SK-N-MC (cell line): ENCODE results near the gene NFATC2.

Experiments
- EZH2 ChIP-seq: fragments of 200-600 bp; sonication (generic); IDR thresholded peaks from one replicate; pipeline ENCODE4 v1.6.1; 2017; ENCODE audit warnings: antibody characterized with exemption
- POLR2AphosphoS5 ChIP-seq: IDR thresholded peaks from 2 replicates; pipeline ENCODE4 v1.6.1; 2012; ENCODE audit warnings: mild to moderate bottlenecking, low read depth, low read length, borderline replicate concordance

DNA sequence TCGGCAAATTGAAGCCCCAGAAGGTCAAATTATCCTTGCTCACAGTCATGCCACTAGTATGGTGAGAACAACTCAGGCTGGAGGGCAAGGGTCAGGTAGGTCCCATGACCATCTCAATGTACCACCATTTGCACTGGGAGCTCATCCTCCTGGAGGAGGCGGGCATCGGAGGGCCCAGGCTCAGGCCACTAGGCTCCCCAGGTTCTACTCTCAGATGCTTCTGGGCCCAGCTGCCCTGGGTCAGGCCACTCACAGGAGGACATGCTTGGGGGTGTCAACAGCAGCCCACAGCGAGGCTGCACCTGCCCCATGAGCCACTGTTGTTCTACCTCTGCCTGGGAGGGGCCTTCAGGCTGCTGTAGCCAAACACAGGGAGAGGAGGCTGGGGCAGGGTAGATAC, 39.1 kb downstream of the NFATC2 start:
- TF ChIP-seq EZH2 (no peak), POLR2AphosphoS5 (no peak)
